Mucosa of rectum (tissue), 2 donors: ENCODE measurements around the gene HIPK1.

Source experiments
- H3K27ac ChIP-seq, 2 donors: one replicate each; pipeline ENCODE4 v1.7.0; 2013; ENCODE audit warnings: inconsistent platforms in 2 of 2, low read depth in 2 of 2, low read length in 2 of 2
- H3K27me3 ChIP-seq, 2 donors: one replicate each; pipeline ENCODE4 v1.7.0; 2013; ENCODE audit warnings: low read length in 2 of 2; ENCODE audit not compliant: control insufficient read depth in 2 of 2, insufficient read depth in 2 of 2
- H3K36me3 ChIP-seq, 2 donors: one replicate each; pipeline ENCODE4 v1.7.0; 2013; ENCODE audit warnings: low read length in 2 of 2; ENCODE audit not compliant: control insufficient read depth in 2 of 2, insufficient read depth in 2 of 2
- H3K4me1 ChIP-seq, 2 donors: one replicate each; pipeline ENCODE4 v1.7.0; 2013; ENCODE audit warnings: low read length in 2 of 2, mild to moderate bottlenecking in 1 of 2; ENCODE audit not compliant: control insufficient read depth in 2 of 2, insufficient read depth in 2 of 2
- H3K4me3 ChIP-seq, 2 donors: one replicate each; pipeline ENCODE4 v1.7.0; 2013; ENCODE audit warnings: low read length in 2 of 2
- H3K9ac ChIP-seq, 2 donors: one replicate each; pipeline ENCODE4 v1.7.0; 2013; ENCODE audit warnings: low read length in 2 of 2, low read depth in 1 of 2, mild to moderate bottlenecking in 1 of 2
- H3K9me3 ChIP-seq, 2 donors: one replicate each; pipeline ENCODE4 v1.7.0; 2013; ENCODE audit warnings: low read length in 2 of 2; ENCODE audit not compliant: control insufficient read depth in 2 of 2
- donor health status: healthy.
- donor health status: Normal muscosa, but diverticular disease.

Gene HIPK1

DNA sequence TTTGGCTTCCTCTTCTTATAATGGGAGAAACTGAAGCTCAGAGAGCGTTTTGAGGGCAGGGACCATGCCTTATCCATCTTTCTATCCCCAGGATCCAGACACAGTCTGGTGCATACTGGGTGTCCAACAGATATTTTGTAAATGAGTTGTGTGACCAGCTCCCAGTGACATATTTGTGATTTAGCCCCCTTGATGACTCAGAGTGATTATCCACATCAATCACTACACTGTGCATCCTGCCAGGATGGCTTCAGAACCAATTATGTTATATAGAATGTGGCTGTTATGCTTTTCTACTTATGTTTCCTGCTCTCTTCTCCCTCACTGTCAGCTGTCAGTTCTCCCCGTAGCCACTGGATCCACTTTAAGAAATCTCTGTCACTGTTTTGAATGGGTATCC lies 61.4 kb downstream of the HIPK1 start:
- Histone ChIP-seq H3K9ac (no peak overlapping the region), H3K4me1 (no peaks in the 10 kb centered on the region), H3K27me3 (no peaks in the 10 kb centered on the region), H3K27ac (no peak overlapping the region), H3K4me3 (no peak overlapping the region), H3K36me3 (no peaks in the 10 kb centered on the region), H3K9me3 (peaks cover 0 to 5% of the 10 kb centered on the region in 2 donors)

GRCh38 chr1:113990961-113991360 lies 61.8 kb downstream of the HIPK1 start:
- Histone ChIP-seq H3K27me3 (no peaks in the 10 kb centered on the region), H3K4me3 (no peak overlapping the region), H3K9me3 (peaks cover 0 to 6% of the 10 kb centered on the region in 2 donors), H3K36me3 (no peaks in the 10 kb centered on the region), H3K9ac (no peak overlapping the region), H3K4me1 (no peaks in the 10 kb centered on the region), H3K27ac (no peak overlapping the region)

- Histone ChIP-seq H3K27ac (no peak overlapping the region), H3K9me3 (peaks cover 0 to 6% of the 10 kb centered on the region in 2 donors), H3K36me3 (no peaks in the 10 kb centered on the region), H3K4me3 (no peak overlapping the region), H3K9ac (no peak overlapping the region), H3K4me1 (no peaks in the 10 kb centered on the region), H3K27me3 (no peaks in the 10 kb centered on the region)
These were observed 62.4 kb downstream of the HIPK1 start for GRCh38 chr1:113991467-113991997.

GRCh38 chr1:113993072-113993471 lies 63.9 kb downstream of the HIPK1 start:
- Histone ChIP-seq H3K9ac (no peak overlapping the region), H3K27me3 (no peaks in the 10 kb centered on the region), H3K36me3 (no peaks in the 10 kb centered on the region), H3K9me3 (peaks cover 0 to 6% of the 10 kb centered on the region in 2 donors), H3K4me3 (no peak overlapping the region), H3K27ac (no peak overlapping the region), H3K4me1 (no peaks in the 10 kb centered on the region)

- Histone ChIP-seq H3K9me3 (peaks cover 0 to 6% of the 10 kb centered on the region in 2 donors), H3K36me3 (no peaks in the 10 kb centered on the region), H3K4me3 (no peak overlapping the region), H3K4me1 (no peaks in the 10 kb centered on the region), H3K27me3 (no peaks in the 10 kb centered on the region), H3K27ac (no peak overlapping the region), H3K9ac (no peak overlapping the region)
These were observed 64.6 kb downstream of the HIPK1 start for GRCh38 chr1:113993766-113994165.

- Histone ChIP-seq H3K36me3 (no peaks in the 10 kb centered on the region), H3K4me1 (no peaks in the 10 kb centered on the region), H3K27me3 (no peaks in the 10 kb centered on the region), H3K4me3 (no peak overlapping the region), H3K9ac (no peak overlapping the region), H3K9me3 (peaks cover 0 to 6% of the 10 kb centered on the region in 2 donors), H3K27ac (no peak overlapping the region)
These were observed 66.3 kb downstream of the HIPK1 start for GRCh38 chr1:113995382-113995781.

DNA sequence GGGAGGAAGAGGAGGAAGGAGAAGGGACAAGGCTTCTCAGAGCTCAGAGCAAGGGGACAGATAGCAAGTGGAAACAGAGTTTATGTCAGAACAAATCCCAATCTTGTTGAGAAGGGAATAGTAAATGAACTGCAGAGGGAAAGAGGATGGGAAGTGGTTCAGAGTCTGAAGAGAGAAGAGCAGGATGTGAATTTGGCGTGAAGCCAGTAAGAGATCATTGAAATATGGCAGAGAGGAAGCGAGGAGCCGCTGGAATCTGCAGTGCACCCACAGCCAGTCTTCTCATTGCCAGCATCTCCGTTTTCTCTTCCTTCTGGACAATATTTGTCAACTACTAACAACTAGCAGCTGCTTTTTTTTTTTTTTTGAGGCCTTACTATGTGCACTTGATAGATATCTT lies 69.2 kb downstream of the HIPK1 start:
- Histone ChIP-seq H3K9ac (no peak overlapping the region), H3K27me3 (no peaks in the 10 kb centered on the region), H3K4me1 (no peaks in the 10 kb centered on the region), H3K36me3 (no peaks in the 10 kb centered on the region), H3K9me3 (peaks cover 0 to 6% of the 10 kb centered on the region in 2 donors), H3K27ac (no peak overlapping the region), H3K4me3 (no peak overlapping the region)

GRCh38 chr1:113999233-113999632 lies 70.1 kb downstream of the HIPK1 start:
- Histone ChIP-seq H3K9ac (no peak overlapping the region), H3K4me3 (no peak overlapping the region), H3K27ac (no peak overlapping the region), H3K9me3 (peaks cover 0 to 3% of the 10 kb centered on the region in 2 donors), H3K27me3 (no peaks in the 10 kb centered on the region), H3K4me1 (no peaks in the 10 kb centered on the region), H3K36me3 (no peaks in the 10 kb centered on the region)

DNA sequence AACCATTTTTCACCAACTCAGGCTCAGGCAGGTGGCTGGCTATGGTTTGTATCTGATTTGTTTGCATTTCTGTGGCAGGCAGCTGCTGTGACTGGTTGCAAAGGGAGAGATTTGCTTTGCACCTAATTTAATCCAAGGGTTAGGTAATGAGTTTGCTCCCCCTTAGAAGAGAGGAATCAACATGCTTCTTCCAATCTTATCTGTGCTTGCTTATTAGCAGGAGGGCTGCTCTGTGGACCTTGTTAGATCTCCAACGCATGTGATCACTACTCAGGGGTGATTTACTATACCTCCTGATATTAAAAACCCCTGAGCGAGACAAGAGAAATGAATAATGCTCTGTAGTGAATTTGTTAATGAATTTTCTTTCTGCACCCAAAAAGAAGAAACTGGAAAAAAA lies 70.7 kb downstream of the HIPK1 start:
- Histone ChIP-seq H3K9ac (no peak overlapping the region), H3K4me1 (no peaks in the 10 kb centered on the region), H3K27ac (no peak overlapping the region), H3K27me3 (no peaks in the 10 kb centered on the region), H3K9me3 (peaks cover 0 to 3% of the 10 kb centered on the region in 2 donors), H3K36me3 (no peaks in the 10 kb centered on the region), H3K4me3 (no peak overlapping the region)

- H3K27me3 ChIP-seq, result no peaks in the 10 kb centered on the region
- no peak overlapping the region for H3K27ac ChIP-seq
- peaks cover 0 to 2% of the 10 kb centered on the region in 2 donors for H3K9me3 ChIP-seq
- no peak overlapping the region for H3K9ac ChIP-seq
- no peak overlapping the region for H3K4me3 ChIP-seq
- no peaks in the 10 kb centered on the region for H3K36me3 ChIP-seq
- no peaks in the 10 kb centered on the region for H3K4me1 ChIP-seq
These were observed 71.3 kb downstream of the HIPK1 start for GRCh38 chr1:114000406-114000805.
